Transverse colon (tissue), 4 donors: ENCODE data around the gene NEK6. TPM values are rescaled to one million over a fixed set of nuclear protein-coding genes. Genes with fewer than 3 reads are reported as not detected.

Experiments used
- DNase-seq: peaks from one replicate; pipeline ENCODE4 v3.0.0-alpha.2; 2019
- H3K27ac ChIP-seq, 4 donors: fragments of 200-600 bp; sonication (generic); 2 replicates each; pipeline ENCODE4 v1.5.1; 2016 to 2018; ENCODE audit warnings: inconsistent platforms in 4 of 4
- H3K27me3 ChIP-seq: fragments of 200-600 bp; sonication (generic); 2 replicates; pipeline ENCODE4 v1.5.1; 2017; ENCODE audit warnings: inconsistent platforms
- H3K36me3 ChIP-seq, 4 donors: fragments of 200-600 bp; sonication (generic); 2 replicates each; pipeline ENCODE4 v1.5.1; 2017 to 2019; ENCODE audit warnings: inconsistent platforms in 4 of 4
- H3K4me1 ChIP-seq, 4 donors: fragments of 200-600 bp; sonication (generic); 2 replicates each; pipeline ENCODE4 v1.5.1; 2017 to 2020; ENCODE audit warnings: inconsistent platforms in 4 of 4
- H3K4me3 ChIP-seq, 4 donors: fragments of 200-600 bp; sonication (generic); 1 replicate in 1 of 4; 2 replicates in 3 of 4; pipeline versions ENCODE4 v1.5.1 to v1.6.1; 2017 to 2019; ENCODE audit warnings: inconsistent platforms in 4 of 4
- H3K9me3 ChIP-seq, 2 donors: fragments of 200-600 bp; sonication (generic); 2 replicates each; pipeline ENCODE4 v1.5.1; 2017 to 2019; ENCODE audit warnings: inconsistent platforms in 2 of 2
- CTCF ChIP-seq, 5 experiments: fragments of 200-600 bp in 3 of 5; fragments of 450-650 bp in 2 of 5; sonication (generic) in 3 of 5; IDR thresholded peaks; 1 replicate in 2 of 5; 2 replicates in 3 of 5; pipeline ENCODE4 v1.5.1; 2016 to 2017; ENCODE audit warnings: antibody characterized with exemption in 5 of 5, inconsistent platforms in 3 of 5, mild to moderate bottlenecking in 2 of 5, moderate library complexity in 1 of 5
- EP300 ChIP-seq: sonication (generic); formaldehyde crosslinking; IDR thresholded peaks from one replicate; pipeline ENCODE4 v1.6.1; 2017; ENCODE audit warnings: antibody characterized with exemption, low read depth
- POLR2A ChIP-seq: fragments of 450-650 bp; IDR thresholded peaks from one replicate; pipeline ENCODE4 v1.6.1; 2016; ENCODE audit warnings: antibody characterized with exemption, mild to moderate bottlenecking, moderate library complexity
- POLR2AphosphoS5 ChIP-seq, 3 donors: sonication (generic); formaldehyde crosslinking; IDR thresholded peaks; one replicate each; pipeline ENCODE4 v1.6.1; 2016; ENCODE audit warnings: antibody characterized with exemption in 3 of 3
- WGBS, 2 donors: methylation state at CpG; one replicate each; pipeline ENCODE4 v1.1.5; 2018; ENCODE audit warnings: low coverage in 1 of 2; 5-methylcytosine and 5-hydroxymethylcytosine counted together
- in situ Hi-C, 4 donors: fragments of 200-750 bp; cut with MboI; loops; one replicate each; pipeline versions ENCODE4 v1.15.0 to v1.15.1; 2017; ENCODE audit warnings: low sequenced_read_pairs in 3 of 4, low pct_ligation_motif_present in 1 of 4, low pct_unique_long_range_greater_than_20kb in 1 of 4
- intact Hi-C: fragments of 100-400 bp; cut with DNase I; formaldehyde crosslinking; loops from one replicate; pipeline ENCODE4 v1.15.1; 2023; ENCODE audit warnings: low total_unique reads
- total RNA-seq, 4 donors: library from RNA; depleted of rRNA; stranded (reverse); fragments of >200 nt; gene quantifications; one replicate each; pipeline ENCODE4 v1.1.0, GENCODE V29; 2016

The NEK6 gene
- total RNA-seq, 4 donors from 2014 or later: 12.3 to 31.1 (median 21.6) TPM

- intact Hi-C loops: no loop called here
- Histone ChIP-seq H3K4me3 (no peak overlapping the region), H3K4me1 (peaks cover 0 to 6% (median 2%) of the 10 kb centered on the region in 4 donors), H3K9me3 (no peaks in the 10 kb centered on the region), H3K27ac (no peak overlapping the region), H3K36me3 (peaks cover 0 to 53% (median 21%) of the 10 kb centered on the region in 4 donors), H3K27me3 (no peaks in the 10 kb centered on the region)
- no peak for DNase-seq
- in situ Hi-C loops: no loop called here
- 87% methylated on average over 8 of the region's 8 CpGs; no CpG with 5 or more reads in 1 of the 2 donors for WGBS, 2 donors
- TF ChIP-seq EP300: no peak
- TF ChIP-seq POLR2AphosphoS5 (IDR thresholded peaks at IDR 0.05): no peak
- no peak for TF ChIP-seq CTCF (IDR thresholded peaks at IDR 0.05)
- no peak for TF ChIP-seq POLR2A
Observed at GRCh38 chr9:124347968-124348358, 90.2 kb downstream of the NEK6 start.

- H3K36me3 ChIP-seq: peaks cover 0 to 57% (median 23%) of the 10 kb centered on the region in 4 donors
- no peak overlapping the region for H3K4me3 ChIP-seq
- DNase-seq: no peak
- intact Hi-C loops: no loop called here
- H3K27ac ChIP-seq: no peak overlapping the region
- H3K9me3 ChIP-seq: no peaks in the 10 kb centered on the region
- TF ChIP-seq POLR2AphosphoS5 (IDR thresholded peaks at IDR 0.05): no peak
- TF ChIP-seq CTCF (IDR thresholded peaks at IDR 0.05): no peak
- TF ChIP-seq POLR2A: no peak
- TF ChIP-seq EP300: no peak
- H3K4me1 ChIP-seq: peaks cover 0 to 4% (median 1%) of the 10 kb centered on the region in 4 donors
- in situ Hi-C loops: no loop called here
- WGBS, 2 donors: 94% methylated on average over 3 of the region's 3 CpGs; no CpG with 5 or more reads in 1 of the 2 donors
- no peaks in the 10 kb centered on the region for H3K27me3 ChIP-seq
Observed at GRCh38 chr9:124348363-124348762, 90.6 kb downstream of the NEK6 start.

- no peak for DNase-seq
- 92% methylated on average over 12 of the region's 12 CpGs; no CpG with 5 or more reads in 1 of the 2 donors for WGBS, 2 donors
- Histone ChIP-seq H3K4me1 (no peaks in the 10 kb centered on the region), H3K27me3 (no peaks in the 10 kb centered on the region), H3K9me3 (no peaks in the 10 kb centered on the region), H3K36me3 (peaks cover 0 to 57% (median 24%) of the 10 kb centered on the region in 4 donors), H3K4me3 (no peak overlapping the region), H3K27ac (no peak overlapping the region)
- TF ChIP-seq EP300: no peak
- no peak for TF ChIP-seq POLR2A
- TF ChIP-seq POLR2AphosphoS5 (IDR thresholded peaks at IDR 0.05): no peak
- no peak for TF ChIP-seq CTCF (IDR thresholded peaks at IDR 0.05)
- intact Hi-C loops (no loop called here), in situ Hi-C loops (no loop called here)
Observed at GRCh38 chr9:124348831-124349230, 91.1 kb downstream of the NEK6 start.

- 80 to 95% methylated on average over 2 to 8 of the region's 8 CpGs for WGBS, 2 donors
- no peaks in the 10 kb centered on the region for H3K4me1 ChIP-seq
- in situ Hi-C loops: no loop called here
- H3K9me3 ChIP-seq: no peaks in the 10 kb centered on the region
- no peak overlapping the region for H3K4me3 ChIP-seq
- TF ChIP-seq EP300 (no peak), POLR2A (no peak), POLR2AphosphoS5 (IDR thresholded peaks at IDR 0.05) (no peak), CTCF (IDR thresholded peaks at IDR 0.05) (no peak)
- DNase-seq: no peak
- intact Hi-C loops: no loop called here
- peaks cover 0 to 57% (median 24%) of the 10 kb centered on the region in 4 donors for H3K36me3 ChIP-seq
- H3K27me3 ChIP-seq: no peaks in the 10 kb centered on the region
- no peak overlapping the region for H3K27ac ChIP-seq
Observed at GRCh38 chr9:124349267-124349666, 91.5 kb downstream of the NEK6 start.
